Measurements from ENCODE around the gene IRAK4. TPM values are rescaled to one million over a fixed set of nuclear protein-coding genes. Genes with fewer than 3 reads are reported as not detected.
A peak's percentile ranks its signal among the peaks of the same experiment; 100 is the strongest.

Gene IRAK4
- total RNA-seq, 2 experiments from 2014 or later, result 30.8 to 33.6 TPM

GRCh38 chr12:43815416-43815815 is 56.7 kb downstream of the IRAK4 start:
- POLR2A ChIA-PET, result interaction anchor here (0.9 kb wide), 1 partner anchor 10 kb away, joined by 3 read pairs; no protein-coding TSS in a partner anchor
- CTCF ChIA-PET, result interaction anchor here (1.0 kb wide), 1 partner anchor 10 kb away, joined by 3 read pairs; the partner anchor contains the start of gene TWF1
- Mint-ChIP-seq H3K27me3 (no peaks in the 10 kb centered on the region), H3K27ac (no peak overlapping the region), H3K4me1 (ENCODE audit: low read depth) (peaks cover 8% of the 10 kb centered on the region), H3K36me3 (no peaks in the 10 kb centered on the region), H3K9me3 (no peaks in the 10 kb centered on the region), H3K4me3 (no peak overlapping the region)
- intact Hi-C loops (cut with micrococcal nuclease), result no loop called here
- no peak for DNase-seq

- DNase-seq, result no peak
- CTCF ChIA-PET, result interaction anchor here (1.0 kb wide), 1 partner anchor 10 kb away, joined by 3 read pairs; the partner anchor contains the start of gene TWF1
- intact Hi-C loops (cut with micrococcal nuclease), result no loop called here
- Mint-ChIP-seq H3K4me1 (ENCODE audit: low read depth) (peaks cover 5% of the 10 kb centered on the region), H3K27ac (no peak overlapping the region), H3K36me3 (no peaks in the 10 kb centered on the region), H3K27me3 (no peaks in the 10 kb centered on the region), H3K9me3 (no peaks in the 10 kb centered on the region), H3K4me3 (no peak overlapping the region)
- POLR2A ChIA-PET, result interaction anchor here (0.9 kb wide), 1 partner anchor 11 kb away, joined by 3 read pairs; no protein-coding TSS in a partner anchor
Observed at GRCh38 chr12:43816168-43816567, 57.4 kb downstream of the IRAK4 start.

GRCh38 chr12:43824207-43824775 is 65.5 kb downstream of the IRAK4 start:
- Mint-ChIP-seq H3K27me3 (no peaks in the 10 kb centered on the region), H3K4me1 (ENCODE audit: low read depth) (no peaks in the 10 kb centered on the region), H3K4me3 (no peak overlapping the region), H3K36me3 (no peaks in the 10 kb centered on the region), H3K27ac (no peak overlapping the region), H3K9me3 (no peaks in the 10 kb centered on the region)
- CTCF ChIA-PET, result interaction anchor here (0.6 to 1.6 kb wide), 3 partner anchors 42 to 81 kb away, joined by 3 to 5 read pairs (median 3); no protein-coding TSS in a partner anchor
- no peak for DNase-seq
- intact Hi-C loops (cut with micrococcal nuclease), result no loop called here
- POLR2A ChIA-PET, result interaction anchor here (1.7 kb wide), 1 partner anchor 19 kb away, joined by 3 read pairs; no protein-coding TSS in a partner anchor

- Mint-ChIP-seq H3K4me3 (no peak overlapping the region), H3K4me1 (ENCODE audit: low read depth) (peaks cover 1% of the 10 kb centered on the region), H3K27ac (no peak overlapping the region), H3K36me3 (no peaks in the 10 kb centered on the region), H3K27me3 (no peaks in the 10 kb centered on the region), H3K9me3 (no peaks in the 10 kb centered on the region)
- POLR2A ChIA-PET, result no interaction called here
- intact Hi-C loops (cut with micrococcal nuclease), result no loop called here
- no peak for DNase-seq
- CTCF ChIA-PET, result no interaction called here
Observed at GRCh38 chr12:43826681-43827080, 67.9 kb downstream of the IRAK4 start.

- ChIA-PET CTCF (no interaction called here), POLR2A (no interaction called here)
- H3K9me3 Mint-ChIP-seq, result no peaks in the 10 kb centered on the region
- no peak overlapping the region for H3K27ac Mint-ChIP-seq
- H3K4me1 Mint-ChIP-seq (ENCODE audit: low read depth), result peaks cover 5% of the 10 kb centered on the region
- H3K27me3 Mint-ChIP-seq, result no peaks in the 10 kb centered on the region
- no peaks in the 10 kb centered on the region for H3K36me3 Mint-ChIP-seq
- no peak for DNase-seq
- H3K4me3 Mint-ChIP-seq, result no peak overlapping the region
- intact Hi-C loops (cut with micrococcal nuclease), result no loop called here
Observed at GRCh38 chr12:43827093-43827492, 68.3 kb downstream of the IRAK4 start.

GRCh38 chr12:43832463-43833168 is 73.9 kb downstream of the IRAK4 start:
- Mint-ChIP-seq H3K4me3 (no peak overlapping the region), H3K9me3 (no peaks in the 10 kb centered on the region)
- CTCF ChIA-PET, result interaction anchor here (1.0 kb wide), 1 partner anchor 50 kb away, joined by 5 read pairs; no protein-coding TSS in a partner anchor

GRCh38 chr12:43835264-43835655 is 76.5 kb downstream of the IRAK4 start:
- Mint-ChIP-seq H3K4me1 (ENCODE audit: low read depth) (peaks cover 44% of the 10 kb centered on the region), H3K4me3 (peak overlapping the region; percentile 74), H3K9me3 (no peaks in the 10 kb centered on the region), H3K36me3 (no peaks in the 10 kb centered on the region), H3K27ac (peak overlapping the region; percentile 66), H3K27me3 (no peaks in the 10 kb centered on the region)
- ChIA-PET CTCF (interaction anchor here (1.1 to 1.8 kb wide), 3 partner anchors 22 to 76 kb away, joined by 5 to 7 read pairs (median 6); partner anchors contain the start of genes IRAK4 and PUS7L), POLR2A (interaction anchor here (0.9 to 2.4 kb wide), 3 partner anchors 22 to 77 kb away, joined by 3 to 17 read pairs (median 14); partner anchors contain the start of genes IRAK4, PUS7L and TWF1)
- DNase-seq, result peak; percentile 33
- intact Hi-C loops (cut with micrococcal nuclease), result no loop called here

More at GRCh38 chr12:43832463-43833168, 73.9 kb downstream of the IRAK4 start:
- DNase-seq, result no peak
- no peaks in the 10 kb centered on the region for H3K27me3 Mint-ChIP-seq
- peaks cover 31% of the 10 kb centered on the region for H3K4me1 Mint-ChIP-seq (ENCODE audit: low read depth)
- H3K27ac Mint-ChIP-seq, result no peak overlapping the region
- POLR2A ChIA-PET, result interaction anchor here (0.9 kb wide), 1 partner anchor 73 kb away, joined by 3 read pairs; no protein-coding TSS in a partner anchor
- no peaks in the 10 kb centered on the region for H3K36me3 Mint-ChIP-seq
- intact Hi-C loops (cut with micrococcal nuclease), result loop anchor here (2.0 kb wide), 1 partner anchor 50 kb away; no protein-coding TSS in a partner anchor

GRCh38 chr12:43835656-43836474 is 77.1 kb downstream of the IRAK4 start, which contains the start of gene TMEM117:
Gene TMEM117 (plus strand): TSS chr12:43836081.
- no peaks in the 10 kb centered on the region for H3K27me3 Mint-ChIP-seq

GRCh38 chr12:43836475-43836989 is 77.8 kb downstream of the IRAK4 start:
- Mint-ChIP-seq H3K27me3 (no peaks in the 10 kb centered on the region), H3K4me3 (peak overlapping the region; percentile 62), H3K4me1 (ENCODE audit: low read depth) (peaks cover 44% of the 10 kb centered on the region), H3K9me3 (no peaks in the 10 kb centered on the region), H3K27ac (peak overlapping the region; percentile 5), H3K36me3 (no peaks in the 10 kb centered on the region)
- ChIA-PET CTCF (interaction anchor here (1.8 kb wide), 1 partner anchor 78 kb away, joined by 5 read pairs; the partner anchor contains the start of genes IRAK4 and PUS7L), POLR2A (interaction anchor here (2.1 to 2.4 kb wide), 2 partner anchors 30 to 78 kb away, joined by 14 to 17 read pairs; partner anchors contain the start of genes IRAK4, PUS7L and TWF1)
- DNase-seq, result no peak
- intact Hi-C loops (cut with micrococcal nuclease), result loop anchor here (1.0 kb wide), 2 partner anchors 30 to 78 kb away; partner anchors contain the start of genes IRAK4, PUS7L and TWF1

More at GRCh38 chr12:43835656-43836474, 77.1 kb downstream of the IRAK4 start, which contains the start of gene TMEM117:
- ChIA-PET POLR2A (interaction anchor here (0.9 to 2.4 kb wide), 3 partner anchors 22 to 77 kb away, joined by 3 to 17 read pairs (median 14); partner anchors contain the start of genes IRAK4, PUS7L and TWF1), CTCF (interaction anchor here (1.1 to 1.8 kb wide), 3 partner anchors 23 to 77 kb away, joined by 5 to 7 read pairs (median 6); partner anchors contain the start of genes IRAK4 and PUS7L)
- Mint-ChIP-seq H3K36me3 (no peaks in the 10 kb centered on the region), H3K4me1 (ENCODE audit: low read depth) (peaks cover 44% of the 10 kb centered on the region), H3K4me3 (peak within 1 kb of the TSS; percentile 74), H3K9me3 (no peaks in the 10 kb centered on the region), H3K27ac (peak within 1 kb of the TSS; percentile 66)
- intact Hi-C loops (cut with micrococcal nuclease), result loop anchor here (1.0 kb wide), 2 partner anchors 30 to 78 kb away; partner anchors contain the start of genes IRAK4, PUS7L and TWF1
- DNase-seq, result peak; percentile 67

All from activated CD4-positive, alpha-beta memory T cell treated with anti-CD3 and anti-CD28 coated beads for 36 hours (primary cell).